NCI-H1436 treated with DMSO at 0.1 percent for 48 hours (cell line): ENCODE data around the gene SLU7.

ENCODE experiments used
- DNase-seq: peaks from one replicate; lab custom pipeline; 2025; lab: John Stamatoyannopoulos, UW

SLU7 gene

GRCh38 chr5:160367261-160367660 lies 51.6 kb downstream of the SLU7 start:
- DNase-seq: no peak

- no peak for DNase-seq
Measured at GRCh38 chr5:160366230-160366629, 52.7 kb downstream of the SLU7 start.

GRCh38 chr5:160363660-160364395 lies 55.1 kb downstream of the SLU7 start:
- DNase-seq: no peak

- DNase-seq: no peak
Measured at GRCh38 chr5:160363211-160363610, 55.7 kb downstream of the SLU7 start.

DNA sequence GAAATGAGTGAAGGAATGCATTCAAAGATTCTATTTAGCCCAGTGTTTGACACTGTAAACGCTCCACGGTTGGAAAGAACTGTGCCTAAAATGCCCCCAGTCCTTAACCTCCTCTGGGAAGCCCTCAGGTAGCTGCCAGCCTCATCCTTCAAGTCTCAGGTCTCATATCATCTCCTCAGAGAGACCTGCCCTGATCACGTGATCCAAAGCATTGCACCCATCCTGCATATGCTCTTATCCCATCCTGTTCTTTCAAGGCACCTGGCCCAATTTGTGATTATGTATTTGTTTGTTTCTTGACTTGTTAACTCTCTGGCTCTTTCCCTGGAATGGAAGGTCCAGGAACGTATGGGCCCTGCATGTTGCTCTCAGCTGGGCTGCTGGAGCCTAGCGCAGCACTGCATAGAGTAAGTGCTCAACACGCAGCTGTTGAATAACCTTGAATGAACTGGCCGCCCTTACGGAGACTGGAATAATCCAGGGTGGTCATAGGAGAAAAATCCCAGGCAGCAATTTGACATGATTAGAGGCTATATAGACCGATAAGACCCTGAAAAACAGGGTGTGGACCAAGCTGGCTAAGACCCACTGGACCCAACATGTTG lies 57.2 kb downstream of the SLU7 start:
- DNase-seq: no peak

GRCh38 chr5:160360310-160360709 lies 58.6 kb downstream of the SLU7 start:
- DNase-seq: no peak

DNA sequence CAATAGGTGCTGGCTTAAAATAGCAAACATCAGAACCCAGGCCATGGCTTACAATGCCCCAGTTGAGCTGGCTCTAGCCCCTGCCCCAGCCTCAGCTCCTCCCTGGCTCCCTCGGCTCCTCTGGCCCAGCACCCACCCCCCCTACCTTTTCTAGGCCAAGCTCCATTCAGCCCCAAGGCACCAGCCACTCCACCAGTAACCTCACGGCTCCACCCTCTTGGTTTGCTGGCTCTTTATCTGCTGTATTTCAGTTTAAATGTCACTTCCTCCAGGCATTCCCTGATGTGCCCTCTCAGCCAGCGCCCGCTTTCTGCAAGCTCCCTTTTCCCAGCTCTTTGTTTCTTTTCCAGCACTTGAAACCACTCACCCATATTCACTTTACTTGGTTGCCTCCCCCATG lies 59.1 kb downstream of the SLU7 start:
- DNase-seq: no peak

- DNase-seq: no peak
Measured at GRCh38 chr5:160359242-160359641, 59.6 kb downstream of the SLU7 start.

DNA sequence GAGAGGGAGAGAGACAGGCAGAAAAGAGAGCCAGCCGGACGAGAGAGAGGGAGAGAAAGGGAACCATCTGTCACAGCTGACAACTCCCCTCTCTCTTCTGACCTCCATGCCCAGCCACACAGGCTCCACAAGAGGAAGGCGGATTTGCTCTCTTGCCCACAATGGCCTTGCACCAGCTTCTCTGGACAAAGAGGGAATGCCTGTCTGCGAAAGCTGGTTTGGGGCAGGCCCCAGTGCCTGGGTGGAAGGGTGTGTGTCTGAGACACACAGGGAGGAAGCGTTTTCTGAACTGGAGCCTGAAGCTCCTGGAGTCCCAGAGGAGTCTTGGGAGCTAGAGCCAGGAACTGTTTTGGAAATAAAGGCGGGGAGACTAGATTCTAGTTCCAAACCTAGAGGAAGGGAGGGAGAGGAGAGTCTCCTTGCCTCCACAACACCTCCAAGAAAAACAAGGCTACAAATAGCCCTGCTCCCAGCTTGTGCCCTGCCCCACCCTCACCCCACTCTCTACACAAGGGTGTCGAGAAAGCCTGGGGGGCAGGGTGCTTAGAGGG lies 60.9 kb downstream of the SLU7 start:
- no peak for DNase-seq

DNA sequence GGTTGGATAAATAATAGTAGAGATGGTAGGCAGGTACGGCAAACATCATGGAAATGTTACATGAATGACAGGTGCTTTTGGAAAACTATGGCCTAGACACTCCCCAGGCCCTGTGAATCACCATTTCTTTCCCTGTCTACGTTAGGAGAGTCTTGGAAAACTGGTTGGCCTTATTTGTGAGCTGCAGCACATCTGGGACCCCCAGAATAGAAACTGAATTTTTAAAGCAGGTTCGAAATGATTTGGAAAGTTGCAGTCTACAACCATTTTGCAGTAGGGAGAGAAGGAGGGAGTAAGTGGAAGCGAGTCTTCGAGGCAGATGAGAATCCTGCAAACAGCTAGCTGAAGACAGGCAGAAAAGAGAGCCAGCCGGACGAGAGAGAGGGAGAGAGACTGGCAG lies 61.5 kb downstream of the SLU7 start:
- DNase-seq: no peak

- no peak for DNase-seq
Measured at GRCh38 chr5:160356550-160357347, 62.1 kb downstream of the SLU7 start.

- DNase-seq: no peak
Measured at GRCh38 chr5:160354666-160355065, 64.2 kb downstream of the SLU7 start.

DNA sequence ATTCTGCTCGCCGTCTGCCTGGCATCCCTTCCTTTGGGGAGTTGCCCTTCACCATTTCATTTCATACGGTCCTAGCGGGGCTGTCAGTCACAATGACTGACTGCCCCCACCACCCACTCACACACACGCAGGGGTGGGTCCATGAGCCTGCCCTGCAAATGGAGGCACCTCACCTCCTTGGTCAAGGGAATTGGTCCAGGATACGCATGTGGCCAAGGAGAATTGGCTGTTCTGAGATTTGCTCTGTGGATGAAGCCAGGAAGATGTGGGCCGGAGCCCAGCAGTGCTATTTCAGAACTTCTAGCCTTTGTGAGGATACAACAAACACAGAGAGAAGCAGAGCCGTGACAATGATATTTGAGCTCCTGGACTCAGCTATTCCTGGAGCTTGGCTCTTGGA lies 65.5 kb downstream of the SLU7 start:
- no peak for DNase-seq

DNA sequence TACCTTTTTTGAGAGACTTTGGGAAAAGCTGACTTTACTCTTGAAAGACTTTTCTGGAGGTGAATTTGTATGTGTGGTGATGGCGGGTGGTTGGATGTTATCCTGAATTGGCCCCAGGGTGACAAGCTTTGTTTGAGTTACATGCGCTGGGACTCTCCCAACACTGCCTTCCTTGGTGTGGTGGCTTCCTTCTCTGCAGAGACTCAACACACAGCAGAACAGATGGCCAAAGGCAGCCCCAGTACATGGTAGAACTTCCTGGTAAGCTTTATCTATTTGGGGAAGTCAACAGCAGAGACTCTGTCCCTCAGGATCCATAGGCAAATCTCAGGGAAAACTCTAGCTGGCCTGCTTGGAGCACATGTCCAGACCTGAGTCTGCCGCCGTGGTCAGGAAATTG lies 66.6 kb downstream of the SLU7 start:
- no peak for DNase-seq
